ENCODE data around the gene FUNDC1. TPM values are rescaled to one million over a fixed set of nuclear protein-coding genes. Genes with fewer than 3 reads are reported as not detected.

The FUNDC1 gene
- total RNA-seq, 1 experiment from 2014 or later = 17.0 TPM

DNA sequence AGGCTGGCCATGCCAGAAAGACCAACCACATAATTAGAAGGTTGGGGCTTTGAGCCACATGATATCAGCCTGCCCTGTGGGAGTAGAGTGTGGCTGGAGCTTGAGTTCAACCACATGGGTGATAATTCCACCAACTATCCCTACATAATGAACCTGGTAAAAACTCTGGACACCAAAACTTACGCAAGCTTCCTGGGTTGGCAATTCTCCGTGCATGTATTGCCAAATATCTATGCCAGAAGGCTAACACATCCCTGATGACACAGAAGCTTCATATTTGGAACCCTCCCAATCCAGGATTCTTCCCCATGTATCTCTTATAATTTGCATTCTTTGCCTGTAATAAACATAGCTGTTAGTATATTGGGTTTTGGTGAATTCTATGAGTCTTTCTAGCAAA, 68.2 kb downstream of the FUNDC1 start (continued):
- TF ChIP-seq RAD21 (IDR thresholded peaks at IDR 0.05; ENCODE audit: low read depth) (no peak), MAX (IDR thresholded peaks at IDR 0.05) (no peak), YY1 (IDR thresholded peaks at IDR 0.05; ENCODE audit: extremely low read depth, insufficient replicate concordance, low read depth, low read length) (no peak)

Other genes starting within 250 kb of the FUNDC1 start
- gene EFHC2, start 199.2 kb downstream of the FUNDC1 start, total RNA-seq (2021; ENCODE audit: unreplicated experiment) = not detected